Ramos (cell line): ENCODE data around the gene ERBB4.
"Not testable (repeated sequence)": the region's sequence is repeated elsewhere in the genome, so short reads cannot be mapped to it uniquely, and the experiment has no call there.

Experiments
- in situ Hi-C: fragments of 300-500 bp; cut with MboI; formaldehyde crosslinking; loops from one replicate; pipeline ENCODE4 v1.14.3; 2022; ENCODE audit warnings: low sequenced_read_pairs; ENCODE audit not compliant: unreplicated experiment

ERBB4 gene

GRCh38 chr2:211800001-211800400 is 738.6 kb downstream of the ERBB4 start:
- in situ Hi-C loops = no loop called here

- in situ Hi-C loops = no loop called here
Measured at GRCh38 chr2:211798868-211799267, 739.7 kb downstream of the ERBB4 start.

- in situ Hi-C loops = no loop called here
Measured at GRCh38 chr2:211793690-211794089, 744.9 kb downstream of the ERBB4 start.

- in situ Hi-C loops = no loop called here
Measured at GRCh38 chr2:211789982-211790381, 748.6 kb downstream of the ERBB4 start.

- in situ Hi-C loops = no loop called here
Measured at GRCh38 chr2:211766689-211767088, 771.9 kb downstream of the ERBB4 start.

- in situ Hi-C loops = no loop called here
Measured at GRCh38 chr2:211762479-211762878, 776.1 kb downstream of the ERBB4 start.

GRCh38 chr2:211760103-211760502 is 778.5 kb downstream of the ERBB4 start:
- in situ Hi-C loops = no loop called here

- in situ Hi-C loops = no loop called here
Measured at GRCh38 chr2:211756266-211756665, 782.3 kb downstream of the ERBB4 start.

- in situ Hi-C loops = no loop called here
Measured at GRCh38 chr2:211755187-211755586, 783.4 kb downstream of the ERBB4 start.

- in situ Hi-C loops = no loop called here
Measured at GRCh38 chr2:211751848-211752247, 786.8 kb downstream of the ERBB4 start.

- in situ Hi-C loops = no loop called here
Measured at GRCh38 chr2:211748339-211748738, 790.3 kb downstream of the ERBB4 start.

GRCh38 chr2:211745295-211746097 is 793.1 kb downstream of the ERBB4 start:
- in situ Hi-C loops = no loop called here

GRCh38 chr2:211744379-211744778 is 794.2 kb downstream of the ERBB4 start:
- in situ Hi-C loops = no loop called here

GRCh38 chr2:211741966-211742365 is 796.6 kb downstream of the ERBB4 start:
- in situ Hi-C loops = no loop called here

- in situ Hi-C loops = no loop called here
Measured at GRCh38 chr2:211737282-211737681, 801.3 kb downstream of the ERBB4 start.

GRCh38 chr2:211730215-211730614 is 808.4 kb downstream of the ERBB4 start:
- in situ Hi-C loops = no loop called here

- in situ Hi-C loops = no loop called here
Measured at GRCh38 chr2:211729433-211729832, 809.2 kb downstream of the ERBB4 start.

GRCh38 chr2:211724933-211725332 is 813.7 kb downstream of the ERBB4 start:
- in situ Hi-C loops = no loop called here

- in situ Hi-C loops = no loop called here
Measured at GRCh38 chr2:211723398-211723797, 815.2 kb downstream of the ERBB4 start.

- in situ Hi-C loops = no loop called here
Measured at GRCh38 chr2:211722928-211723327, 815.7 kb downstream of the ERBB4 start.

- in situ Hi-C loops = not testable (repeated sequence)
Measured at GRCh38 chr2:211721874-211722273, 816.7 kb downstream of the ERBB4 start.

GRCh38 chr2:211709389-211709788 is 829.2 kb downstream of the ERBB4 start:
- in situ Hi-C loops = no loop called here
